RWPE2 (cell line): ENCODE measurements around the gene QSOX1.

ENCODE experiments used
- ATAC-seq: fragments of 200-7000 bp; cut with Tn5 transposase; 3 replicates; pipeline ENCODE4 v1.9.1; 2021; ENCODE audit warnings: low read depth
- DNase-seq: peaks from one replicate; pipeline ENCODE4 v3.0.0-alpha.2; 2020; ENCODE audit warnings: low spot score
- H3K27ac ChIP-seq: fragments of 450-650 bp; 2 replicates; pipeline ENCODE4 v1.5.1; 2017; ENCODE audit warnings: mild to moderate bottlenecking; ENCODE audit not compliant: poor library complexity, severe bottlenecking
- H3K27me3 ChIP-seq: fragments of 250-450 bp; sonication (Bioruptor Pico); 2 replicates; pipeline ENCODE4 v1.5.1; 2021; ENCODE audit warnings: mild to moderate bottlenecking, moderate library complexity; ENCODE audit not compliant: insufficient read depth, poor library complexity, severe bottlenecking
- H3K36me3 ChIP-seq: fragments of 250-450 bp; sonication (Bioruptor Pico); 2 replicates; pipeline ENCODE4 v1.5.1; 2020; ENCODE audit warnings: low read depth, mild to moderate bottlenecking, moderate library complexity
- H3K4me1 ChIP-seq: fragments of 250-450 bp; sonication (Bioruptor Pico); 2 replicates; pipeline ENCODE4 v1.5.1; 2021; ENCODE audit warnings: mild to moderate bottlenecking, moderate library complexity; ENCODE audit not compliant: insufficient read depth, poor library complexity, severe bottlenecking
- H3K4me3 ChIP-seq: fragments of 250-450 bp; sonication (Bioruptor Pico); 2 replicates; pipeline ENCODE4 v1.5.1; 2021; ENCODE audit warnings: mild to moderate bottlenecking, moderate library complexity; ENCODE audit not compliant: severe bottlenecking
- H3K9me3 ChIP-seq: fragments of 250-450 bp; sonication (Bioruptor Pico); 2 replicates; pipeline ENCODE4 v1.5.1; 2021; ENCODE audit warnings: mild to moderate bottlenecking, moderate library complexity; ENCODE audit not compliant: severe bottlenecking
- TF ChIP-seq, protein P1 (sequence below): fragments of 450-650 bp; IDR thresholded peaks from one replicate; pipeline ENCODE4 v1.5.1; 2017; ENCODE audit warnings: mild to moderate bottlenecking, moderate library complexity; ENCODE audit not compliant: poor library complexity, severe bottlenecking

Gene QSOX1

GRCh38 chr1:180185971-180186645 is 31.4 kb downstream of the QSOX1 start:
- DNase-seq (peak; percentile 41), ATAC-seq (no peak)
- Histone ChIP-seq H3K4me1 (no peaks in the 10 kb centered on the region), H3K36me3 (peaks cover 77% of the 10 kb centered on the region), H3K27ac (no peak overlapping the region), H3K9me3 (no peaks in the 10 kb centered on the region), H3K4me3 (no peak overlapping the region), H3K27me3 (no peaks in the 10 kb centered on the region)
- TF ChIP-seq, protein P1, sequence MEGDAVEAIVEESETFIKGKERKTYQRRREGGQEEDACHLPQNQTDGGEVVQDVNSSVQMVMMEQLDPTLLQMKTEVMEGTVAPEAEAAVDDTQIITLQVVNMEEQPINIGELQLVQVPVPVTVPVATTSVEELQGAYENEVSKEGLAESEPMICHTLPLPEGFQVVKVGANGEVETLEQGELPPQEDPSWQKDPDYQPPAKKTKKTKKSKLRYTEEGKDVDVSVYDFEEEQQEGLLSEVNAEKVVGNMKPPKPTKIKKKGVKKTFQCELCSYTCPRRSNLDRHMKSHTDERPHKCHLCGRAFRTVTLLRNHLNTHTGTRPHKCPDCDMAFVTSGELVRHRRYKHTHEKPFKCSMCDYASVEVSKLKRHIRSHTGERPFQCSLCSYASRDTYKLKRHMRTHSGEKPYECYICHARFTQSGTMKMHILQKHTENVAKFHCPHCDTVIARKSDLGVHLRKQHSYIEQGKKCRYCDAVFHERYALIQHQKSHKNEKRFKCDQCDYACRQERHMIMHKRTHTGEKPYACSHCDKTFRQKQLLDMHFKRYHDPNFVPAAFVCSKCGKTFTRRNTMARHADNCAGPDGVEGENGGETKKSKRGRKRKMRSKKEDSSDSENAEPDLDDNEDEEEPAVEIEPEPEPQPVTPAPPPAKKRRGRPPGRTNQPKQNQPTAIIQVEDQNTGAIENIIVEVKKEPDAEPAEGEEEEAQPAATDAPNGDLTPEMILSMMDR = no peak

GRCh38 chr1:180186831-180187230 is 32.2 kb downstream of the QSOX1 start:
- no peaks in the 10 kb centered on the region for H3K9me3 ChIP-seq
- ATAC-seq (no peak), DNase-seq (peak; percentile 26)
- TF ChIP-seq, protein P1 = no peak
- no peak overlapping the region for H3K4me3 ChIP-seq
- peaks cover 75% of the 10 kb centered on the region for H3K36me3 ChIP-seq
- H3K27ac ChIP-seq = no peak overlapping the region
- no peaks in the 10 kb centered on the region for H3K4me1 ChIP-seq
- H3K27me3 ChIP-seq = no peaks in the 10 kb centered on the region

DNA sequence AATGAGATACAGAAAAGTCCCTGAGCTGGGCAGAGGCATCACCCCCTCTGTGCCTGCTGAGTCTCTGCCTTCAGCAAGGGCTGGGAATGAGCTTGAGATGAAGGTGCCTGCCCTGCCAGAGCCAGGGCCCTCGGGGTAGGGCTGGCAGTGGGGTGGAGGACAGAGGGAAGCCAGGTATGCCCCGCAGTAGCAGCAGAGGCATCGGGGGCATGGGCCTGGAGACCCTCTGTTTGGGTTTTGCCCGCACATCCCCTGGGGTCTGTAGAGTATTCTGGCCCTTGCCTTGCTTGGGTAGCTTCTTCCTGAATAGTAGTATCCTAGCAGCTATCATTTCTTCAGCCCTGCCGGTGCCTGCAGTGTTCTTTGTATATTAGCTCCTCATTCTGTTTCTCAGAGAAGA is 33.0 kb downstream of the QSOX1 start:
- Histone ChIP-seq H3K27me3 (no peaks in the 10 kb centered on the region), H3K4me3 (no peak overlapping the region), H3K9me3 (no peaks in the 10 kb centered on the region), H3K36me3 (peaks cover 72% of the 10 kb centered on the region), H3K27ac (no peak overlapping the region), H3K4me1 (no peaks in the 10 kb centered on the region)
- TF ChIP-seq, protein P1 = no peak
- DNase-seq = no peak
- no peak for ATAC-seq

DNA sequence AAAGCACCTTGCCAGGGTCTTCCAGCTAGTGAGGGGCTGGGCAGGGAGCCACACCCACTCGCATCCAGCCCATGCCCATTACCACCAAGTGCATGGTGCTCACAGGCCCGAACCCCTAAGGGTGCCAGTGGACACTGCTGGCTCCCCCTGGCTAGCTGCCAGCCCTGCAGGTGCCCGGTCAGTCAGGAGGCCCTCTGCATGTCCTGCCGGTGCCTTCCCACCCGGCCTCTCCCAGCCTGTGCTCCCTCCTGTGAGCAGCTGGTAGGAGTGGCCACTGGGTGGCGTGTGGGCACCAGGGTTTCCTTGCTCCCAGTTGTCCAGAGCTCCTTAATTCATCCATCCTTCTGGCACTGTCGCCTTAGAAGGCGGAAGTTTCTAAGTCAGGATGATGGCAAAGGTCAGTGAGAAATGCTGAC is 33.4 kb downstream of the QSOX1 start:
- Histone ChIP-seq H3K4me1 (no peaks in the 10 kb centered on the region), H3K36me3 (peaks cover 70% of the 10 kb centered on the region), H3K27me3 (no peaks in the 10 kb centered on the region), H3K4me3 (no peak overlapping the region), H3K9me3 (no peaks in the 10 kb centered on the region), H3K27ac (no peak overlapping the region)
- TF ChIP-seq, protein P1 = peak; percentile 73
- DNase-seq (no peak), ATAC-seq (peak; percentile 72)

- Histone ChIP-seq H3K9me3 (no peaks in the 10 kb centered on the region), H3K4me3 (no peak overlapping the region), H3K27me3 (no peaks in the 10 kb centered on the region), H3K27ac (no peak overlapping the region), H3K4me1 (no peaks in the 10 kb centered on the region), H3K36me3 (peaks cover 64% of the 10 kb centered on the region)
- TF ChIP-seq, protein P1 = no peak
- ATAC-seq (no peak), DNase-seq (no peak)
These were observed 34.1 kb downstream of the QSOX1 start for GRCh38 chr1:180188684-180189175.
